Measurements from ENCODE around the gene RNF43. TPM values are rescaled to one million over a fixed set of nuclear protein-coding genes. Genes with fewer than 3 reads are reported as not detected.
A peak's percentile ranks its signal among the peaks of the same experiment; 100 is the strongest.

The RNF43 gene
- total and polyA plus RNA-seq, 2 of the 13 experiments (the other 11 are each of a cell fraction or from before 2014, with no cell fraction given): 31.0 to 53.4 TPM

DNA sequence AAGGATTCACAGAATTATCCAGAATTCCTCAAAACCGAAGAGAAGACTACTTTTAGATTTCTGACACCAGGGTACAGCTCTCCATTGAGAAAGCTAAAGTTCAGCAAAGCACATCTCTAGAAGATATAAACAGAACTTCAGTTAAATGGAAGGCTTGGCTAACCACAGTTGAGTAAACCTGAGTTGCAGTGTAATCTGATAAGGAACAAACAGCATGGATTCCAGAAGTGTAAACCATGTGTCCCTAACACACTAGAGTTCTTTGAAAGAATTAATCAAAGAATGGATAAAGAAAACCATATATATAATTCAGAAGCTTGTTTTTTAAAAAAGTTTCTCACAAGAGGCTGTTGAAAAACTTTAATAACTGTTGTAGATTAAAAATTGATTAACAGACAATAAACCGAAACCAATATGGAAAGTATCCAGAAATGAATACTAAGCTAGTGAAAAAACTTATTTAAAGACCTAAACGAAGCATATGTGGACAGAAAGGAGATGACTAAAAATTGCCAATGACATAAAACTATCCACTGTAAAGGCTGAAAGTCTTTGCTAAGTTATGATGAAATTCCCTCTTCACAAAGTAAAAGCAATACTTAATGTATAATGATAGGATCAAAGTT lies 4.3 kb downstream of the RNF43 start (continued):
- TF ChIP-seq PAX8 (CRISPR knock-in tag; IDR thresholded peaks at IDR 0.05; ENCODE audit: borderline replicate concordance) (no peak), MZF1 (CRISPR knock-in tag; IDR thresholded peaks at IDR 0.05; ENCODE audit: borderline replicate concordance) (no peak), ZNF101 (CRISPR knock-in tag; IDR thresholded peaks at IDR 0.05; ENCODE audit: borderline replicate concordance, low read depth) (no peak), KDM1A (CRISPR knock-in tag; IDR thresholded peaks at IDR 0.05) (no peak), ZBTB7B (CRISPR knock-in tag; IDR thresholded peaks at IDR 0.05) (no peak), ZSCAN5A (CRISPR knock-in tag; IDR thresholded peaks at IDR 0.05; ENCODE audit: borderline replicate concordance) (no peak), SP5 (CRISPR knock-in tag; IDR thresholded peaks at IDR 0.05; ENCODE audit: borderline replicate concordance, low read depth) (peak; percentile 47; the same call in 1 of the 2 replicates), ZNF530 (CRISPR knock-in tag; IDR thresholded peaks at IDR 0.05; ENCODE audit: low read depth) (no peak), ZNF510 (CRISPR knock-in tag; IDR thresholded peaks at IDR 0.05; ENCODE audit: low read depth) (peak; percentile 65; the same call in 1 of the 2 replicates), FIP1L1 (IDR thresholded peaks at IDR 0.05; ENCODE audit: borderline replicate concordance, insufficient read depth, low read depth, low read length) (no peak), ZNF879 (CRISPR knock-in tag; IDR thresholded peaks at IDR 0.05) (no peak), MAFK (conservative IDR thresholded peaks at IDR 0.05 in 1 of 2, IDR thresholded peaks at IDR 0.05 in 1 of 2; ENCODE audit: low read length in 2 of 2) (no peak), MEIS1 (CRISPR knock-in tag; IDR thresholded peaks at IDR 0.05; ENCODE audit: borderline replicate concordance) (no peak), ZBTB3 (CRISPR knock-in tag; IDR thresholded peaks at IDR 0.05; ENCODE audit: borderline replicate concordance, low read depth) (no peak), ZNF674 (CRISPR knock-in tag; IDR thresholded peaks at IDR 0.05; ENCODE audit: low read depth) (no peak), ZNF576 (CRISPR knock-in tag; IDR thresholded peaks at IDR 0.05) (no peak), TARDBP (CRISPR knock-in tag; IDR thresholded peaks at IDR 0.05) (0 out of 2 replicates have a peak, but pooled peaks have one; percentile 59), ZNF20 (CRISPR knock-in tag; IDR thresholded peaks at IDR 0.05) (no peak), SP1 (IDR thresholded peaks at IDR 0.05) (no peak), SP1 (CRISPR knock-in tag; IDR thresholded peaks at IDR 0.05) (no peak), HDAC1 (CRISPR knock-in tag; IDR thresholded peaks at IDR 0.05) (peak; percentile 62; the same call in 1 of the 2 replicates), NFYB (CRISPR knock-in tag; IDR thresholded peaks at IDR 0.05) (no peak), ZSCAN29 (CRISPR knock-in tag; conservative IDR thresholded peaks at IDR 0.05) (no peak), NR2F6 (IDR thresholded peaks at IDR 0.05) (no peak), NR2F6 (CRISPR knock-in tag; IDR thresholded peaks at IDR 0.05) (peak; percentile 64; the same call in 1 of the 2 replicates)
- TF ChIP-seq, protein P1, sequence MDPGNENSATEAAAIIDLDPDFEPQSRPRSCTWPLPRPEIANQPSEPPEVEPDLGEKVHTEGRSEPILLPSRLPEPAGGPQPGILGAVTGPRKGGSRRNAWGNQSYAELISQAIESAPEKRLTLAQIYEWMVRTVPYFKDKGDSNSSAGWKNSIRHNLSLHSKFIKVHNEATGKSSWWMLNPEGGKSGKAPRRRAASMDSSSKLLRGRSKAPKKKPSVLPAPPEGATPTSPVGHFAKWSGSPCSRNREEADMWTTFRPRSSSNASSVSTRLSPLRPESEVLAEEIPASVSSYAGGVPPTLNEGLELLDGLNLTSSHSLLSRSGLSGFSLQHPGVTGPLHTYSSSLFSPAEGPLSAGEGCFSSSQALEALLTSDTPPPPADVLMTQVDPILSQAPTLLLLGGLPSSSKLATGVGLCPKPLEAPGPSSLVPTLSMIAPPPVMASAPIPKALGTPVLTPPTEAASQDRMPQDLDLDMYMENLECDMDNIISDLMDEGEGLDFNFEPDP (CRISPR knock-in tag; conservative IDR thresholded peaks at IDR 0.05): no peak
- TF ChIP-seq, protein P2, sequence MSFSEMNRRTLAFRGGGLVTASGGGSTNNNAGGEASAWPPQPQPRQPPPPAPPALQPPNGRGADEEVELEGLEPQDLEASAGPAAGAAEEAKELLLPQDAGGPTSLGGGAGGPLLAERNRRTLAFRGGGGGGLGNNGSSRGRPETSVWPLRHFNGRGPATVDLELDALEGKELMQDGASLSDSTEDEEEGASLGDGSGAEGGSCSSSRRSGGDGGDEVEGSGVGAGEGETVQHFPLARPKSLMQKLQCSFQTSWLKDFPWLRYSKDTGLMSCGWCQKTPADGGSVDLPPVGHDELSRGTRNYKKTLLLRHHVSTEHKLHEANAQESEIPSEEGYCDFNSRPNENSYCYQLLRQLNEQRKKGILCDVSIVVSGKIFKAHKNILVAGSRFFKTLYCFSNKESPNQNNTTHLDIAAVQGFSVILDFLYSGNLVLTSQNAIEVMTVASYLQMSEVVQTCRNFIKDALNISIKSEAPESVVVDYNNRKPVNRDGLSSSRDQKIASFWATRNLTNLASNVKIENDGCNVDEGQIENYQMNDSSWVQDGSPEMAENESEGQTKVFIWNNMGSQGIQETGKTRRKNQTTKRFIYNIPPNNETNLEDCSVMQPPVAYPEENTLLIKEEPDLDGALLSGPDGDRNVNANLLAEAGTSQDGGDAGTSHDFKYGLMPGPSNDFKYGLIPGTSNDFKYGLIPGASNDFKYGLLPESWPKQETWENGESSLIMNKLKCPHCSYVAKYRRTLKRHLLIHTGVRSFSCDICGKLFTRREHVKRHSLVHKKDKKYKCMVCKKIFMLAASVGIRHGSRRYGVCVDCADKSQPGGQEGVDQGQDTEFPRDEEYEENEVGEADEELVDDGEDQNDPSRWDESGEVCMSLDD (CRISPR knock-in tag; IDR thresholded peaks at IDR 0.05; ENCODE audit: borderline replicate concordance): no peak
